Urothelium cell line (cell line): Measurements from ENCODE around the gene ISOC1.
A peak's percentile ranks its signal among the peaks of the same experiment; 100 is the strongest.

Source experiments
- DNase-seq: peaks from one replicate; pipeline ENCODE4 v3.0.0; 2011; ENCODE audit warnings: low spot score, mixed read lengths
- FAIRE-seq: peaks from 2 replicates; lab custom pipeline; 2011; peaks lifted over from hg19 to GRCh38; lab: Jason Lieb, UNC

Gene ISOC1

GRCh38 chr5:129094924-129095899 is 663 bp downstream of the ISOC1 start:
- DNase-seq (peak; percentile 50), FAIRE-seq (peak; percentile 42)

GRCh38 chr5:129096382-129096991 is 1.9 kb downstream of the ISOC1 start:
- peak; percentile 6 for DNase-seq
- no peak for FAIRE-seq

- DNase-seq (no peak), FAIRE-seq (no peak)
Measured at GRCh38 chr5:129097498-129098296, 3.1 kb downstream of the ISOC1 start.

- no peak for FAIRE-seq
- no peak for DNase-seq
Measured at GRCh38 chr5:129098488-129099183, 4.1 kb downstream of the ISOC1 start.

- FAIRE-seq (no peak), DNase-seq (no peak)
Measured at GRCh38 chr5:129099184-129099569, 4.6 kb downstream of the ISOC1 start.

GRCh38 chr5:129101794-129102193 is 7.2 kb downstream of the ISOC1 start:
- DNase-seq (no peak), FAIRE-seq (no peak)

- FAIRE-seq (no peak), DNase-seq (no peak)
Measured at GRCh38 chr5:129103397-129103796, 8.8 kb downstream of the ISOC1 start.

GRCh38 chr5:129104915-129105455 is 10.4 kb downstream of the ISOC1 start:
- DNase-seq (no peak), FAIRE-seq (no peak)

GRCh38 chr5:129107637-129108036 is 13.1 kb downstream of the ISOC1 start:
- no peak for FAIRE-seq

GRCh38 chr5:129110742-129111141 is 16.2 kb downstream of the ISOC1 start:
- FAIRE-seq: no peak

More at GRCh38 chr5:129107637-129108036, 13.1 kb downstream of the ISOC1 start:
- no peak for DNase-seq

GRCh38 chr5:129111351-129111750 is 16.8 kb downstream of the ISOC1 start:
- no peak for FAIRE-seq

More at GRCh38 chr5:129110742-129111141, 16.2 kb downstream of the ISOC1 start:
- DNase-seq: no peak

GRCh38 chr5:129112295-129112694 is 17.7 kb downstream of the ISOC1 start:
- DNase-seq (no peak), FAIRE-seq (no peak)

More at GRCh38 chr5:129111351-129111750, 16.8 kb downstream of the ISOC1 start:
- DNase-seq: no peak

GRCh38 chr5:129113867-129114266 is 19.3 kb downstream of the ISOC1 start:
- FAIRE-seq (no peak), DNase-seq (no peak)

- FAIRE-seq: no peak
- no peak for DNase-seq
Measured at GRCh38 chr5:129114539-129115193, 20.1 kb downstream of the ISOC1 start.

- FAIRE-seq (no peak), DNase-seq (no peak)
Measured at GRCh38 chr5:129115680-129116079, 21.1 kb downstream of the ISOC1 start.

- DNase-seq: no peak
- FAIRE-seq: no peak
Measured at GRCh38 chr5:129116797-129117196, 22.2 kb downstream of the ISOC1 start.

GRCh38 chr5:129118405-129118804 is 23.9 kb downstream of the ISOC1 start:
- no peak for FAIRE-seq

GRCh38 chr5:129118826-129119225 is 24.3 kb downstream of the ISOC1 start:
- DNase-seq: no peak
- FAIRE-seq: no peak

More at GRCh38 chr5:129118405-129118804, 23.9 kb downstream of the ISOC1 start:
- DNase-seq: no peak

GRCh38 chr5:129120158-129120581 is 25.6 kb downstream of the ISOC1 start:
- no peak for FAIRE-seq
- DNase-seq: no peak

- FAIRE-seq: no peak
- DNase-seq: no peak
Measured at GRCh38 chr5:129122560-129122959, 28.0 kb downstream of the ISOC1 start.
